Muscle layer of colon (tissue), 2 donors: ENCODE measurements around the gene ALOX15B.

Experiments
- H3K27ac ChIP-seq: one replicate; pipeline ENCODE4 v1.7.0; 2013; ENCODE audit warnings: low read depth, mild to moderate bottlenecking, low read length, moderate library complexity
- H3K27me3 ChIP-seq, 2 donors: one replicate each; pipeline ENCODE4 v1.7.0; 2013; ENCODE audit warnings: low read length in 2 of 2, mild to moderate bottlenecking in 2 of 2; ENCODE audit not compliant: insufficient read depth in 2 of 2, control insufficient read depth in 1 of 2
- H3K36me3 ChIP-seq: one replicate; pipeline ENCODE4 v1.7.0; 2013; ENCODE audit warnings: mild to moderate bottlenecking, low read length; ENCODE audit not compliant: insufficient read depth
- H3K4me1 ChIP-seq: one replicate; pipeline ENCODE4 v1.7.0; 2013; ENCODE audit warnings: mild to moderate bottlenecking, low read length; ENCODE audit not compliant: insufficient read depth
- H3K4me3 ChIP-seq, 2 donors: one replicate each; pipeline ENCODE4 v1.7.0; 2013; ENCODE audit warnings: low read length in 2 of 2, low read depth in 1 of 2, mild to moderate bottlenecking in 1 of 2, moderate library complexity in 1 of 2
- H3K9ac ChIP-seq: one replicate; pipeline ENCODE4 v1.7.0; 2013; ENCODE audit warnings: low read length
- H3K9me3 ChIP-seq: one replicate; pipeline ENCODE4 v1.7.0; 2013; ENCODE audit warnings: mild to moderate bottlenecking, low read length
- donor health status: abdominal sarcoma.
- donor health status: Adenocarcinoma of cecum.

The ALOX15B gene

DNA sequence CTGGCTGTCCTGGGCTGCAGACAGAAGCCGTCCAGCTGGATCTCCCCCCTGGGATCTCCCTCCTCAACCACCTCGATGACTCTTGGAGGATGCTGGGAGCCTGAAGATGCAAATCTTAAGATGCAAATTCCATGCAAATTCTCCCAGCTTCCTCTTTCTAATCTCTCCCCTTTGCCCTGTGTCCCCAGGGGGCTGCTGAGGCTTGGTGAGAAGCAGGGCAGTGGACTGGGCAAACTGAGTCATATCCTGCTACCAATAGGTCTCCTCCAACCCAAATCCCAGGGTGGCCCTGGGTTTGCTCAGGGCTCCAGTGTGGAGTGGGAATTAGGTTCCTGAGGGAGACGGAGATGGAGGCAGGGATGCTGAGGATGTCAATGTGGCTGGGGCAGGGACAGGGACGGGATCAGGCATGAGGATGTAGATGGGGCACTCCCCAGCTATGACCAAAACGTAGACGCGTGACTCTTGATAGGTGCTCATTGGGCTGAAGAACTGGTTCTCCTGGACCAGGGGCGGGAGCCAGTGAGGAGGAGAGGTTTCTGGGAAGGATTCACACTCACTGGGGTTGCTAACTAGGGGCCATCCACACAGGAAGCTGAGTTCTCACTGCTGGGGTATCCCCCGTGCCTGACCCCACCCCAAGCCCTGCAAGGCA lies 52.3 kb downstream of the ALOX15B start:
- Histone ChIP-seq H3K27ac (no peak overlapping the region), H3K9ac (no peak overlapping the region), H3K36me3 (no peaks in the 10 kb centered on the region), H3K4me3 (no peak overlapping the region), H3K9me3 (no peaks in the 10 kb centered on the region), H3K4me1 (no peaks in the 10 kb centered on the region), H3K27me3 (peaks cover 4 to 5% of the 10 kb centered on the region in 2 donors)

DNA sequence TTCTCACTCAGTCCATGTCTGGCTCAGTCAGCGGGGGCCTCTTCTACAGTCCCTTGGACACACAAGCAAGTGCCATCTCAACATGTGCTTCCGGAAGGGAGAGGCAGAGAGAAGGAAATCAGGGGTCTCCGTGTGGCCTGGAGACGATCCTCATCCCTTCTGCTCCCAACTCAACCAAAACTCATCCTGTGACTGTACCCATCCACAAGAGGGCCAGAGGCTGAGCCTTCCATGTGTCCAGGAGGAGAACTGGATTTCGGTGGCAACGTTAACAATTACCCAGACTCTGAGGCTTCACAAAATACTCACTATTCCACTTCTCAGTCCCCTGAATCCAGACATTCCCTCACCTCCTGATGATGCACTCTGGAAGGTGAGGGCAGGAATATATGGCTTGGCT lies 56.5 kb downstream of the ALOX15B start:
- Histone ChIP-seq H3K9me3 (no peaks in the 10 kb centered on the region), H3K4me1 (no peaks in the 10 kb centered on the region), H3K4me3 (no peak overlapping the region), H3K27me3 (peaks cover 0 to 5% of the 10 kb centered on the region in 2 donors), H3K27ac (no peak overlapping the region), H3K36me3 (no peaks in the 10 kb centered on the region), H3K9ac (no peak overlapping the region)

GRCh38 chr17:8096541-8096940 lies 57.7 kb downstream of the ALOX15B start:
- Histone ChIP-seq H3K4me1 (no peaks in the 10 kb centered on the region), H3K27me3 (peaks cover 0 to 5% of the 10 kb centered on the region in 2 donors), H3K27ac (no peak overlapping the region), H3K9me3 (no peaks in the 10 kb centered on the region), H3K9ac (no peak overlapping the region), H3K36me3 (no peaks in the 10 kb centered on the region), H3K4me3 (no peak overlapping the region)
